Common myeloid progenitor, CD34-positive (primary cell): Measurements from ENCODE around the gene NOS1AP.

Experiments used
- CTCF ChIA-PET: fragments of 350-600 bp; sonication (Branson Sonifier 250); formaldehyde crosslinking; loops from one replicate; lab custom pipeline; 2021; ENCODE audit warnings: antibody characterized with exemption; lab: Charles Lee
- POLR2A ChIA-PET: fragments of 350-600 bp; sonication (Branson Sonifier 250); formaldehyde crosslinking; loops from one replicate; lab custom pipeline; 2021; ENCODE audit warnings: antibody characterized with exemption; lab: Charles Lee
- DNase-seq, 3 donors: peaks; one replicate each; pipeline versions ENCODE4 v3.0.0 to v3.0.0-alpha.2; 2013
- H3K27ac ChIP-seq, 2 experiments: 1 replicate in 1 of 2; 2 replicates in 1 of 2; pipeline ENCODE4 v1.7.0; 2013; ENCODE audit warnings: inconsistent platforms in 2 of 2, low read length in 2 of 2, mild to moderate bottlenecking in 2 of 2, low read depth in 1 of 2, moderate library complexity in 1 of 2; ENCODE audit not compliant: severe bottlenecking in 2 of 2, insufficient read depth in 1 of 2, poor library complexity in 1 of 2
- H3K27me3 ChIP-seq, 5 experiments: replicated peaks in 2 of 5; 1 replicate in 3 of 5; 2 replicates in 2 of 5; pipeline versions ENCODE4 v1.6.1 to v1.7.0; 2013; ENCODE audit warnings: low read length in 4 of 5, mild to moderate bottlenecking in 2 of 5, moderate library complexity in 2 of 5, inconsistent platforms in 1 of 5; ENCODE audit not compliant: insufficient read depth in 5 of 5, control insufficient read depth in 4 of 5
- H3K36me3 ChIP-seq, 4 experiments: 1 replicate in 2 of 4; 2 replicates in 2 of 4; pipeline versions ENCODE4 v1.6.1 to v1.7.0; 2013; ENCODE audit warnings: low read length in 3 of 4, control low read depth in 1 of 4, mild to moderate bottlenecking in 1 of 4; ENCODE audit not compliant: control insufficient read depth in 4 of 4, insufficient read depth in 4 of 4
- H3K4me1 ChIP-seq, 4 experiments: 1 replicate in 3 of 4; 2 replicates in 1 of 4; pipeline versions ENCODE4 v1.6.1 to v1.7.1; 2013; ENCODE audit warnings: low read length in 3 of 4, mild to moderate bottlenecking in 3 of 4, control low read depth in 1 of 4, inconsistent platforms in 1 of 4, moderate library complexity in 1 of 4; ENCODE audit not compliant: control insufficient read depth in 4 of 4, insufficient read depth in 4 of 4; ENCODE audit errors: control extremely low read depth in 1 of 4
- H3K4me3 ChIP-seq, 7 experiments: 1 replicate in 4 of 7; 2 replicates in 3 of 7; pipeline versions ENCODE4 v1.5.1 to v1.7.0; 2013; ENCODE audit warnings: mild to moderate bottlenecking in 7 of 7, low read length in 6 of 7, moderate library complexity in 6 of 7, inconsistent platforms in 2 of 7, low read depth in 2 of 7, control low read depth in 1 of 7; ENCODE audit not compliant: insufficient read depth in 4 of 7, control insufficient read depth in 1 of 7; ENCODE audit errors: extremely low read depth in 1 of 7
- H3K9me3 ChIP-seq, 5 experiments: 1 replicate in 4 of 5; 2 replicates in 1 of 5; pipeline versions ENCODE4 v1.6.1 to v1.7.1; 2013; ENCODE audit warnings: low read length in 4 of 5, mild to moderate bottlenecking in 2 of 5, inconsistent platforms in 1 of 5, low read depth in 1 of 5, moderate library complexity in 1 of 5; ENCODE audit not compliant: control insufficient read depth in 4 of 5, insufficient read depth in 2 of 5; ENCODE audit errors: control extremely low read depth in 1 of 5
- whole genome bisulfite sequencing: methylation state at CpG from one replicate; pipeline ENCODE4 v1.1.5; 2013; ENCODE audit not compliant: insufficient coverage; 5-methylcytosine and 5-hydroxymethylcytosine counted together

Gene NOS1AP

GRCh38 chr1:162293073-162293692, 223.7 kb downstream of the NOS1AP start:
- H3K9me3 ChIP-seq = no peaks in the 10 kb centered on the region
- 100% methylated on average over 1 of the region's 5 CpGs for WGBS
- H3K36me3 ChIP-seq = no peaks in the 10 kb centered on the region
- H3K27me3 ChIP-seq = no peaks in the 10 kb centered on the region
- no peak for DNase-seq
- H3K4me3 ChIP-seq = no peak overlapping the region
- no peak overlapping the region for H3K27ac ChIP-seq
- CTCF ChIA-PET = no interaction called here
- no peaks in the 10 kb centered on the region for H3K4me1 ChIP-seq
- POLR2A ChIA-PET = no interaction called here

DNA sequence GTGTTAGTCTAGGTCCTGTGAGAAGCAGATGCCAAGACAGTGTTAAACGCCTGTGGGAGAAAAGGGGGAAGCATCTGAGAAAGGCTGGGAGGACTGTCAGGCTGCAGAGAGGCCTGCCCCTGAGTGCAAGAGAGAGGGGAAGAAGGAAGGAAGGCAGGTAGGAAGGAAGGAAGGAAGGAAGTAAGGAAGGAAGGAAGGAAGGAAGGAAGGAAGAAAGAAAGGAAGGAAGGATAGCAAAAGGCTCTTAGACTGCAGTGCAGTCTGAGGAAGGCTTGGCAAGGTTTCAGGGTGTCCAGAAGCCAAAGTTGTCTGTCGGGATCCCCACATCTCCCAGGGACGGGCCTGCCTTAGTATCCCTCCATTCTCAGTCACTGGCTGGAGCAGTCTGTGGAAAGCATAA, 224.5 kb downstream of the NOS1AP start:
- DNase-seq = no peak
- Histone ChIP-seq H3K4me1 (no peaks in the 10 kb centered on the region), H3K36me3 (no peaks in the 10 kb centered on the region), H3K27ac (no peak overlapping the region), H3K27me3 (no peaks in the 10 kb centered on the region), H3K4me3 (no peak overlapping the region), H3K9me3 (no peaks in the 10 kb centered on the region)
- WGBS = 87% methylated on average over 3 of the region's 3 CpGs
- CTCF ChIA-PET = no interaction called here
- POLR2A ChIA-PET = no interaction called here

GRCh38 chr1:162297208-162297607, 227.7 kb downstream of the NOS1AP start:
- Histone ChIP-seq H3K4me3 (no peak overlapping the region), H3K36me3 (no peaks in the 10 kb centered on the region), H3K4me1 (no peaks in the 10 kb centered on the region), H3K27ac (no peak overlapping the region), H3K27me3 (peaks cover 0 to 2% (median 0%) of the 10 kb centered on the region in 5 experiments), H3K9me3 (no peaks in the 10 kb centered on the region)
- no peak for DNase-seq
- POLR2A ChIA-PET = no interaction called here
- CTCF ChIA-PET = no interaction called here
- WGBS = 94% methylated on average over 4 of the region's 4 CpGs

DNA sequence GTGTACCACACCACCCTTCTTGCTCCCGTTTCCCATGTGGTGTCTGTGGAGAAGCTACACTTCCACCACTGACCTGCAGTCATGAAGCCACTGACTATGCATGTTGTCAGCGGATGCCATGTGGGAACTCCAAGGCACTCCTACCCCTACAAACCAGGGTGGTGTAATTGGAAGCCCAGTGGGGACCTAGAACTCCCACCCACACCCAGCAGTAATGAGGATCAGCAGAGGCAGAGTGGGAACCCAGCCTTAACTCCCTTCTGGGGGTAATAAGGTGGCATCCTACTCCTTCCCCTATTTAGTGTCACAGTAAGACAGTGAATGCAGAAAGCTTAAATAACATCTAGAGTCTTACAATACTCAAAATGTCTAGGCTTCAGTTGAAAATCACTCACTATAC, 228.8 kb downstream of the NOS1AP start:
- Histone ChIP-seq H3K27ac (no peak overlapping the region), H3K4me1 (no peaks in the 10 kb centered on the region), H3K9me3 (no peaks in the 10 kb centered on the region), H3K4me3 (no peak overlapping the region), H3K36me3 (no peaks in the 10 kb centered on the region), H3K27me3 (peaks cover 0 to 2% (median 0%) of the 10 kb centered on the region in 5 experiments)
- 100% methylated on average over 1 of the region's 2 CpGs for WGBS
- ChIA-PET CTCF (no interaction called here), POLR2A (interaction anchor here (0.8 kb wide), 1 partner anchor 18 kb away, joined by 3 read pairs; no protein-coding TSS in a partner anchor)
- no peak for DNase-seq

GRCh38 chr1:162299018-162299417, 229.5 kb downstream of the NOS1AP start:
- Histone ChIP-seq H3K36me3 (no peaks in the 10 kb centered on the region), H3K27me3 (peaks cover 0 to 2% (median 0%) of the 10 kb centered on the region in 5 experiments), H3K4me3 (no peak overlapping the region), H3K4me1 (no peaks in the 10 kb centered on the region), H3K9me3 (no peaks in the 10 kb centered on the region), H3K27ac (no peak overlapping the region)
- ChIA-PET POLR2A (interaction anchor here (0.8 kb wide), 1 partner anchor 19 kb away, joined by 3 read pairs; no protein-coding TSS in a partner anchor), CTCF (no interaction called here)
- no peak for DNase-seq

DNA sequence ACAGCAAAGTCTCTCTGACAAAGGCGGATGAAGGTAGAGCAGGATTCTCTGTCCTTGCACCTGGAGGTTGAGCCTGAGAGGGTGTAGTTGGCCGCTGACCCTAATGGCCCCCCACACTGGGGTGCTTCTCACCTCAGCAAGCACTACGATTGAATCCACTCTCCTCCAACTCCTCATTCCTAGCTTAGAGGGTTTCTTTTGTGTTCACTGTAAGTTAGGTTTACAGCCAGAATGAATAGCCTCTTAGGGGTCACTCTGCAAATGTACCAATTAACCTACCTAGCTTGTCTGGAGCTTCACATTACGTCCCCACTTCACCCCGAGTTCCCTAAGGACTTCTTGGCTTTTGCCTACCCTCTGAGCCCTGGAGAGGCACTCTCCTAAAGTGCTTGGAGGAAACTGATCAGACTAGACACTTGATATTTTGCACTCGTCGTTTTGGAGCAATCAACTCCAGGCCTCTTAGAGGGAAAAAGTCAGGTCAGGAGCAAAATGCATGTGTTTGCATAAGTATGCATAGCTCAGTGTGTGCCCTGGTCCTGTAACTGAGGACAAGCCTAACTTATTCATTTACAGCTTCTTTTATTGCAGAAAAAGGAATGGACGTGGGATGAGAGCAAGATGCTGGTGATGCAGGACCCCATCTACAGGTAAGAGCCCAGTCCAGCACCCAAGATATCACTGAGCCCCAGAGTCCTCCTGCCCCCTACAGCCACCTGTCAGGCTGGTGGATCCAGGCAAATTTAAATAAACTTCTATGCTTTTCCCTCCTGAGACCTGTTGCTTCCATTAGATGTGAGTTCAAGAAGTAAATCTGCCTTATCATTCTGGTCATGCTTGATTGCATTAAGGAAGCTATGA, 230.8 kb downstream of the NOS1AP start:
- ChIA-PET CTCF (interaction anchor here (0.8 kb wide), 1 partner anchor 8 kb away, joined by 4 read pairs; no protein-coding TSS in a partner anchor), POLR2A (no interaction called here)
- no peak for DNase-seq
- WGBS = 85% methylated on average over 7 of the region's 8 CpGs
- Histone ChIP-seq H3K36me3 (no peaks in the 10 kb centered on the region), H3K4me1 (no peaks in the 10 kb centered on the region), H3K27ac (no peak overlapping the region), H3K4me3 (no peak overlapping the region), H3K9me3 (no peaks in the 10 kb centered on the region), H3K27me3 (peaks cover 0 to 2% (median 0%) of the 10 kb centered on the region in 5 experiments)

- Histone ChIP-seq H3K27me3 (peaks cover 0 to 2% (median 0%) of the 10 kb centered on the region in 5 experiments), H3K36me3 (no peaks in the 10 kb centered on the region), H3K4me3 (no peak overlapping the region), H3K9me3 (no peaks in the 10 kb centered on the region), H3K27ac (no peak overlapping the region), H3K4me1 (no peaks in the 10 kb centered on the region)
- ChIA-PET POLR2A (no interaction called here), CTCF (no interaction called here)
- WGBS = 96% methylated on average over 4 of the region's 4 CpGs
- no peak for DNase-seq
Measured at GRCh38 chr1:162301696-162302095, 232.2 kb downstream of the NOS1AP start.
